Measurements from ENCODE around the gene DCANP1.

GRCh38 chr5:135487037-135487395 lies 39.9 kb upstream of the DCANP1 start:
- no peak for TF ChIP-seq CTCF (IDR thresholded peaks at IDR 0.05; ENCODE audit: extremely low read depth in 1 of 2, insufficient read depth in 1 of 2, low read depth in 1 of 2, low read length in 2 of 2)
- no peak for TF ChIP-seq POLR2A (IDR thresholded peaks at IDR 0.05; ENCODE audit: low read depth, low read length)
- no peak for TF ChIP-seq GATA2 (IDR thresholded peaks at IDR 0.05; ENCODE audit: insufficient read depth, insufficient read length, low read depth, low read length)

All from endothelial cell of umbilical vein (primary cell).